H9 (cell line): ENCODE measurements around the gene SLC9A1. TPM values are rescaled to one million over a fixed set of nuclear protein-coding genes. Genes with fewer than 3 reads are reported as not detected.

ENCODE experiments used
- DNase-seq: peaks from one replicate; pipeline ENCODE4 v3.0.0-alpha.2; 2017
- H2AFZ ChIP-seq: one replicate; pipeline ENCODE4 v1.6.1; 2013; ENCODE audit warnings: mild to moderate bottlenecking, low read length, control low read depth, moderate library complexity
- H2AK5ac ChIP-seq: 2 replicates; pipeline ENCODE4 v1.6.1; 2013; ENCODE audit warnings: low read length, control low read depth, mixed read lengths; ENCODE audit not compliant: insufficient read length
- H2BK120ac ChIP-seq: one replicate; pipeline ENCODE4 v1.6.1; 2013; ENCODE audit warnings: low read depth, mild to moderate bottlenecking, low read length, control low read depth, inconsistent platforms; ENCODE audit not compliant: poor library complexity, severe bottlenecking
- H2BK12ac ChIP-seq: 2 replicates; pipeline ENCODE4 v1.6.1; 2013; ENCODE audit warnings: low read length, control low read depth, mixed read lengths, low read depth; ENCODE audit not compliant: insufficient read length
- H2BK15ac ChIP-seq: 2 replicates; pipeline ENCODE4 v1.6.1; 2013; ENCODE audit warnings: low read depth, low read length, control low read depth
- H2BK20ac ChIP-seq: one replicate; pipeline ENCODE4 v1.6.1; 2013; ENCODE audit warnings: low read depth, mild to moderate bottlenecking, low read length, control low read depth, inconsistent platforms; ENCODE audit not compliant: poor library complexity, severe bottlenecking
- H2BK5ac ChIP-seq: 2 replicates; pipeline ENCODE4 v1.6.1; 2013; ENCODE audit warnings: low read length, control low read depth, mixed read lengths; ENCODE audit not compliant: insufficient read length
- H3K14ac ChIP-seq: 2 replicates; pipeline ENCODE4 v1.6.1; 2013; ENCODE audit warnings: low read length, control low read depth; ENCODE audit not compliant: insufficient read depth
- H3K18ac ChIP-seq: 2 replicates; pipeline ENCODE4 v1.6.1; 2013; ENCODE audit warnings: low read depth, mild to moderate bottlenecking, mixed read lengths, low read length, control low read depth; ENCODE audit not compliant: insufficient read length
- H3K23ac ChIP-seq: 2 replicates; pipeline ENCODE4 v1.6.1; 2013; ENCODE audit warnings: low read length, control low read depth, mixed read lengths, low read depth; ENCODE audit not compliant: insufficient read length
- H3K23me2 ChIP-seq: 2 replicates; pipeline ENCODE4 v1.6.1; 2013; ENCODE audit warnings: low read depth, mild to moderate bottlenecking, mixed read lengths, low read length, control low read depth; ENCODE audit not compliant: insufficient read length, poor library complexity, severe bottlenecking
- H3K27ac ChIP-seq: 2 replicates; pipeline ENCODE4 v1.5.1; 2013; ENCODE audit warnings: low read length, control low read depth, mixed read lengths, low read depth; ENCODE audit not compliant: insufficient read length
- H3K27me3 ChIP-seq: 2 replicates; pipeline ENCODE4 v1.6.1; 2013; ENCODE audit warnings: low read length, control low read depth, inconsistent platforms; ENCODE audit not compliant: insufficient read depth
- H3K4ac ChIP-seq: 2 replicates; pipeline ENCODE4 v1.6.1; 2013; ENCODE audit warnings: low read depth, mild to moderate bottlenecking, control low read depth, inconsistent platforms, low read length, moderate library complexity
- H3K4me1 ChIP-seq: 2 replicates; pipeline ENCODE4 v1.6.1; 2013; ENCODE audit warnings: low read length, control low read depth, inconsistent platforms; ENCODE audit not compliant: insufficient read depth
- H3K4me2 ChIP-seq: 2 replicates; pipeline ENCODE4 v1.6.1; 2013; ENCODE audit warnings: low read length, control low read depth, mixed read lengths; ENCODE audit not compliant: insufficient read length, insufficient read depth
- H3K56ac ChIP-seq: 2 replicates; pipeline ENCODE4 v1.6.1; 2013; ENCODE audit warnings: low read depth, mild to moderate bottlenecking, mixed read lengths, low read length, control low read depth; ENCODE audit not compliant: insufficient read length
- H3K79me1 ChIP-seq: 2 replicates; pipeline ENCODE4 v1.6.1; 2013; ENCODE audit warnings: low read depth, mild to moderate bottlenecking, moderate library complexity, low read length, control low read depth, inconsistent platforms; ENCODE audit not compliant: insufficient read depth, poor library complexity, severe bottlenecking
- H3K79me2 ChIP-seq: 2 replicates; pipeline ENCODE4 v1.6.1; 2013; ENCODE audit warnings: low read length, control low read depth, inconsistent platforms; ENCODE audit not compliant: insufficient read depth
- H3K9ac ChIP-seq: 2 replicates; pipeline ENCODE4 v1.6.1; 2013; ENCODE audit warnings: low read length, control low read depth, mixed read lengths; ENCODE audit not compliant: insufficient read length; ENCODE audit errors: extremely low read depth
- H3K9me3 ChIP-seq: one replicate; pipeline ENCODE4 v1.6.1; 2013; ENCODE audit warnings: low read depth, low read length, inconsistent platforms; ENCODE audit not compliant: control insufficient read depth
- H3T11ph ChIP-seq: one replicate; pipeline ENCODE4 v1.6.1; 2013; ENCODE audit warnings: mild to moderate bottlenecking, low read length, control low read depth, inconsistent platforms
- H4K20me1 ChIP-seq: one replicate; pipeline ENCODE4 v1.6.1; 2013; ENCODE audit not compliant: control insufficient read depth, insufficient read length, insufficient read depth
- H4K5ac ChIP-seq: 2 replicates; pipeline ENCODE4 v1.6.1; 2013; ENCODE audit warnings: low read depth, mild to moderate bottlenecking, mixed read lengths, low read length, control low read depth; ENCODE audit not compliant: insufficient read length
- H4K8ac ChIP-seq: replicated peaks from 2 replicates; pipeline ENCODE4 v1.6.1; 2013; ENCODE audit warnings: low read length, control low read depth, mixed read lengths, low read depth; ENCODE audit not compliant: insufficient read length
- H4K91ac ChIP-seq: 2 replicates; pipeline ENCODE4 v1.6.1; 2013; ENCODE audit warnings: low read depth, mild to moderate bottlenecking, moderate library complexity, mixed read lengths, low read length, control low read depth; ENCODE audit not compliant: insufficient read length
- H3K27ac Mint-ChIP-seq, 3 experiments: 2 replicates in 2 of 3; 3 replicates in 1 of 3; pipeline ENCODE4 v1.8.0; 2020 to 2021; ENCODE audit warnings: mixed read lengths in 3 of 3, mild to moderate bottlenecking in 1 of 3, moderate library complexity in 1 of 3
- H3K27me3 Mint-ChIP-seq: 2 replicates; pipeline ENCODE4 v1.8.0; 2021; ENCODE audit warnings: low read depth, mild to moderate bottlenecking, moderate library complexity, mixed read lengths
- H3K36me3 Mint-ChIP-seq, 3 experiments: 2 replicates in 2 of 3; 3 replicates in 1 of 3; pipeline ENCODE4 v1.8.0; 2020 to 2021; ENCODE audit warnings: low read depth in 3 of 3, mixed read lengths in 3 of 3; ENCODE audit not compliant: insufficient read depth in 1 of 3
- H3K4me1 Mint-ChIP-seq, 2 experiments: 2 replicates each; pipeline ENCODE4 v1.8.0; 2020; ENCODE audit warnings: mixed read lengths in 2 of 2
- H3K4me3 Mint-ChIP-seq, 2 experiments: 2 replicates in 1 of 2; 3 replicates in 1 of 2; pipeline ENCODE4 v1.8.0; 2020 to 2021; ENCODE audit warnings: mild to moderate bottlenecking in 2 of 2, mixed read lengths in 2 of 2, moderate library complexity in 1 of 2
- H3K9me3 Mint-ChIP-seq, 2 experiments: 2 replicates in 1 of 2; 3 replicates in 1 of 2; pipeline ENCODE4 v1.8.0; 2020; ENCODE audit warnings: mild to moderate bottlenecking in 2 of 2, mixed read lengths in 2 of 2, moderate library complexity in 1 of 2
- CTCF ChIP-seq: fragments of 200-600 bp; sonication (generic); conservative IDR thresholded peaks from 3 replicates; pipeline ENCODE4 v1.8.0; 2021; ENCODE audit warnings: antibody characterized with exemption, mild to moderate bottlenecking
- WGBS: extraction: QIAGEN DNeasy Blood & Tissue Kit; methylation state at CpG from one replicate; pipeline ENCODE4 v1.1.7; 2013; ENCODE audit warnings: missing lambda C conversion rate, low lambda C conversion rate, mixed read lengths; ENCODE audit not compliant: insufficient read length; ENCODE audit errors: extremely low coverage; 5-methylcytosine and 5-hydroxymethylcytosine counted together
- total RNA-seq: library from RNA; stranded (reverse); gene quantifications from 2 replicates; pipeline ENCODE4 v1.2.1, GENCODE V29; 2021

The SLC9A1 gene
- total RNA-seq, 1 experiment from 2014 or later: 20.8 TPM

GRCh38 chr1:27193194-27193593 is 38.3 kb upstream of the SLC9A1 start:
- H3K36me3 Mint-ChIP-seq: no peaks in the 10 kb centered on the region

More at GRCh38 chr1:27193194-27193593, 38.3 kb upstream of the SLC9A1 start:
- no peak for TF ChIP-seq CTCF
- no peak overlapping the region for H3K4ac ChIP-seq
- no peak overlapping the region for H3K4me3 Mint-ChIP-seq
- H3K79me2 ChIP-seq: no peaks in the 10 kb centered on the region
- H2BK5ac ChIP-seq: no peak overlapping the region
- H3K4me2 ChIP-seq: no peak overlapping the region
- H4K8ac ChIP-seq: no peak overlapping the region
- no peak overlapping the region for H3K27ac ChIP-seq
- no CpG with 5 or more reads among the region's 1 CpG for WGBS
- H3K27me3 ChIP-seq: no peaks in the 10 kb centered on the region
- no peaks in the 10 kb centered on the region for H3K4me1 Mint-ChIP-seq
- H3K14ac ChIP-seq: no peak overlapping the region
- no peak overlapping the region for H3K56ac ChIP-seq
- H3K9me3 ChIP-seq: no peaks in the 10 kb centered on the region
- no peak overlapping the region for H2AFZ ChIP-seq
- no peak overlapping the region for H2BK20ac ChIP-seq
- H2BK15ac ChIP-seq: no peak overlapping the region
- no peak overlapping the region for H3T11ph ChIP-seq
- H2BK120ac ChIP-seq: no peak overlapping the region
- DNase-seq: no peak
- H4K5ac ChIP-seq: no peak overlapping the region
- no peak overlapping the region for H3K27ac Mint-ChIP-seq
- H2BK12ac ChIP-seq: no peak overlapping the region
- no peaks in the 10 kb centered on the region for H3K79me1 ChIP-seq
- H4K91ac ChIP-seq: no peak overlapping the region
- H3K23ac ChIP-seq: no peak overlapping the region
- H3K27me3 Mint-ChIP-seq: peaks cover 5% of the 10 kb centered on the region; the same call in 1 of the 2 replicates
- H2AK5ac ChIP-seq: no peak overlapping the region
- no peaks in the 10 kb centered on the region for H4K20me1 ChIP-seq
- no peaks in the 10 kb centered on the region for H3K23me2 ChIP-seq
- H3K9me3 Mint-ChIP-seq: peaks cover 0 to 2% of the 10 kb centered on the region in 2 experiments; a peak in 2 of 5 replicates
- H3K9ac ChIP-seq: no peak overlapping the region
- H3K18ac ChIP-seq: no peak overlapping the region
- no peaks in the 10 kb centered on the region for H3K4me1 ChIP-seq
